IPS-NIHi11 (cell line): Measurements from ENCODE around the gene TGOLN2.
"Not testable (repeated sequence)": the region's sequence is repeated elsewhere in the genome, so short reads cannot be mapped to it uniquely, and the experiment has no call there.

Experiments used
- DNase-seq: peaks from one replicate; pipeline ENCODE4 v3.0.0; 2012; ENCODE audit warnings: mixed read lengths, low spot score

TGOLN2 gene

DNA sequence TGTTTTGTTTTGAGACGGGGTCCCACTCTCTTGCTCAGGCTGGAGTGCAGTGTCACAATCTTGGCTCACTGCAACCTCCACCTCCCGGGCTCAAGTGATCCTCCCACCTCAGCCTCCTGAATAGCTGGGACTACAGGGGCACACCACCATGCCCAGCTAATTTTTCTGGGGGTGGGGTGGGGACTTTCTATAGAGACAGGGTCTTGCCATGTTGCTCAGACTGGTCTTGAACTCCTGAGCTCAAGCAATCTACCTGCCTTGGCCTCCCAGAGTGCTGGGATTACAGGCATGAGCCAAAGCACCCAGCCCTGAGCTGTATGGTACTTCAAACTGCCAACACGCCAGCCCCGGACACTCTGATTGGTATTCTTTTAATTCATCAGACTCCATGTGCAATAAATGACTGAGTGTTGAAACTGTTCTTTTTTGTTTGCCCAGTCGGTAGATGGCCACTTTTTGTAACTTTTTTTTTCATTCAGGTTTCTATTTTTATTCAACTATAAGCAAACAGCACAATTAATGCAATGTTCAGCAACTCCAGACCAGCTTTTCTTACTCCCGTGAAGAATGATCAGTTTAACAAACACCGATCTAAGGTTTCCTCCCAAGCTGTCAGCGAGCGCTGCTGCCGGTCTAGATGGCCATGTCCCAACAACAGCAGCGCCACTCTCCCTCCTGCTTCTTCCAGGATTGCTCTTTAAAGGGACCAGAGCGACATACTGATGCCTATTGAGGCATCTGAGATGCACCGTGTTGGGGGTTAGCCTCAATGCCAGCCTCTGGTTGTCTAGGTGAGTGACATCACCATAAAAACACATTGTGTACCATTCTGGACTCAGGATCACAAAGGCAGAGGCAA is 12.5 kb upstream of the TGOLN2 start:
- no peak for DNase-seq

DNA sequence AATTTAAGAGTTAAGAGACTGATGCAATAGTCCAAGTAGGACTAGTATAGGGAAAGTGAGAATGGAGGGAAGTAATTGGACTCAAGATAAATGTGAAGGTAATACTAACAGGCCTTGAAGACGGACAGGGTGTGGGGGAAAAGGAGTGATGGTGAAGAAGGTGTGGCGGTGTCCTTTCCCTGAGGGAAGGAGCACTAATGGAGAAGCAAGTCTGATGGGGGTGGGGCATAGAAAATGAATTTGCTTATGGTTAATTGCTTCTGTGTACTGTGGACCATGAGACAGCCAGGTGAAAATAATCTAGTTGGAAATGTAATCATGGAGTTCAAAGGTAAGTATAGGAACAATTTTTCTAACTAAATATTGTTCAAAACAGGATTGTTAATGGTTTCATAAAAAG is 7.1 kb upstream of the TGOLN2 start:
- no peak for DNase-seq

DNA sequence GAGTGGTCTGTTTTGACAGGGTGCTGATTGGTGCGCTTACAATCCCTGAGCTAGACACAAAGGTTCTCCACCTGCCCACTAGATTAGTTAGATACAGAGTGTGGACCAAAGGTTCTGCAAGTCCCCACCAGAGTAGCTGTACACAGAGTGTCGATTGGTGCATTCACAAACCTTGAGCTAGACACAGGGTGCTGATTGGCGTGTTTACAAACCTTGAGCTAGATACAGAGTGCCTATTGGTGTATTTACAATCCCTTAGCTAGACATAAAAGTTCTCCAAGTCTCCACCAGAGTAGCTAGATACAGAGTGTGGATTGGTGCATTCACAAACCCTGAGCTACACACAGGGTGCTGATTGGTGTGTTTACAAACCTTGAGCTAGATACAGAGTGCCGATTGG is 6.1 kb upstream of the TGOLN2 start:
- not testable (repeated sequence) for DNase-seq

DNA sequence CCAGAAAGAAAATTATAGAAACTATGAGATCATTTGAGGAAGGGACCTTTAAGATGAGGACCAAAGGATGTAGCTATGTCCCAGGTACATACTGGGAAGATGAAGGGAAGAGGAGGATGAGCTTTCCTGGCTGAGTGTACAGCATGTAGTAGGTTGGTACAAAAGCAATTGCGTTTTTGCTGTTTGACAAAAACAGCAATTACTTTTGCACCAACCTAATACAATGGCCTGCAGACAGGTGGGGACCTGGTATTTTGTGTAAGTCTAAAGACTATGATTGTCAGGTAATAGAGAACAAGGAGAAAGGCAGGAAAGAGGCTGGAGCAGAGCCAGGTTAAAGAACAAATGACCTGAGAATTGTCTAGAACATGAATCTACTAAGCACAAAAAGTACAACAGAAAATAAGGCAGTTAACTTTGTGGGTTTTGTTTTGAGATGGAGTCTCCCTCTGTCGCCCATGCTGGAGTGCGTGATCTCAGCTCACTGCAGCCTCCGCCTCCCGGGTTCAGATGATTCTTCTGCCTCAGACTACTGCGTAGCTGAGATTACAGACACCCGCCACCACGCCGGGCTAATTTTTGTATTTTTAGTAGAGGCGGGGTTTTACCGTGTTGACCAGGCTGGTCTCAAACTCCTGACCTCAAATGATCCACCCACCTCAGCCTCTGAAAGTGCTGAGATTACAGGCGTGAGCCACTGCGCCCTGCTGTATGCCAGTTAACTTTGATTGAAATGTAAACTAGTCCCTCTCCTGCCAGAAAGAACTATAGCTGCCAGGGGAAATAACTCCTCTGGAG is 3.2 kb upstream of the TGOLN2 start:
- DNase-seq: no peak

DNA sequence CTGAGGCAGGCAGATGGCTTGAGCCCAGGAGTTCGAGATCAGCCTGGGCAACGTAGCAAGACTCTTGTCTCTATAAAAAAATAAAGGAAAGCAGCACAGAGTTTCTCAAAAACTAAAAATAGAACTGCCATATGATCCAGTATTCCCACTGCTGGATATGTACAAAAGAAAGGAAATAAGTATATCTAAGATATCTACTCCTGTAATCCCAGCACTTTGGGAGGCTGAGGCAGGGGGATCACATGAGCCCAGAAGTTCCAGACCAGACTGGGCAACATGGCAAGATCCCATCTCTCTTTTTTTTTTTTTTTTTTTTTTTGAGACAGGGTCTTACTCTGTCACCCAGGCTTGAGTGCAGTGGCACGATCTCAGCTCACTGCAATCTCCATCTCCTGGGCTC is 1.9 kb upstream of the TGOLN2 start:
- DNase-seq: not testable (repeated sequence)

DNA sequence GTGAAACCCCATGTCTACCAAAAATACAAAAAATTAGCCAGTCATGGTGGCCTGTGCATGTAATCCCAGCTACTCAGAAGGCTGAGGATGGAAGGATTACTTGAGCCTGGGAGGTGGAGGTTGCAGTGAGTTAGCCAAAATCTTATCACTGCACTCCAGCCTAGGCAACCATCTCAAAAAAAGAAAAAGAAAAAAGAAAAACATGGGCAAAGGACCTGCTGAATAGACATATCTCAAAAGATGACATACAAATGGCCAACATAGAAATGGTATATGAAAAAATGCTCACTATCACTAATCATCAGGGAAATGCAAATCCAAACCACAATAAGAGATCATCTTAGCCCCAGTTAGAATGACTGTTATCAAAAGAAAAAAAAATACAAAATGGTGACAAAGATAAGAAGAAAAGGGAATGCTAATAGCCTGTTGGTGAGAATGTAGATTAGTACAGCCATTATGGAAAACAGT is 1.4 kb upstream of the TGOLN2 start:
- DNase-seq: no peak

DNA sequence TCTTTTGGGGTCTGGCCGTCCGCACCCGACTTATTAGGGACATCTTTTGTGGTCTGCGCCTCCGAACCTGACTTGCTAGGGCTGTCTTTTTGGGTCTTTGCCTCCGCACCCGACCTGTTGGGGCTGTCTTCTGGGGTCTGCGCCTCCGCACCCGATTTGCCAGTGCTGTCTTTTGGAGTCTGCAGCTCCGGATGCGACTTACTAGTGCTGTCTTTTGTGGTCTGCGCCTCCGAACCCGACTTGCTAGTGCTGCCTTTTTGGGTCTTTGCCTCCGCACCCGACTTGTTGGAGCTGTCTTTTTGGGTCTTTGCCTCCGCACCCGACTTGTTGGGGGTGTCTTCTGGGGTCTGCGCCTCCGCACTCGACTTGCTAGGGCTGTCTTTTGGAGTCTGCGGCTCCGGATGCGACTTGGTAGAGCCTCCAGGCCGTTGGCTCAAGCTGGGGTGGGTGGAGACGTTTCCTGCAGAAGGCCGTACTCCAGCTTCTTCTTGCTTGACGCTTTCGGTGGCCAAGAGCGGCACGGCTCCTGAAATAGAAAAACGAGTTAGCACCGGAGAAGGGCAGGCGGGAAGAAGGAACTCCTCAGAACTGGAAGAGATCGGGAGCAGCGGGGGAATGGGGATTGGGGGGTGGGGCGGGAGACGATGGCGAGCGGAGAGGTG is 498 bp downstream of the TGOLN2 start:
- DNase-seq: no peak

DNA sequence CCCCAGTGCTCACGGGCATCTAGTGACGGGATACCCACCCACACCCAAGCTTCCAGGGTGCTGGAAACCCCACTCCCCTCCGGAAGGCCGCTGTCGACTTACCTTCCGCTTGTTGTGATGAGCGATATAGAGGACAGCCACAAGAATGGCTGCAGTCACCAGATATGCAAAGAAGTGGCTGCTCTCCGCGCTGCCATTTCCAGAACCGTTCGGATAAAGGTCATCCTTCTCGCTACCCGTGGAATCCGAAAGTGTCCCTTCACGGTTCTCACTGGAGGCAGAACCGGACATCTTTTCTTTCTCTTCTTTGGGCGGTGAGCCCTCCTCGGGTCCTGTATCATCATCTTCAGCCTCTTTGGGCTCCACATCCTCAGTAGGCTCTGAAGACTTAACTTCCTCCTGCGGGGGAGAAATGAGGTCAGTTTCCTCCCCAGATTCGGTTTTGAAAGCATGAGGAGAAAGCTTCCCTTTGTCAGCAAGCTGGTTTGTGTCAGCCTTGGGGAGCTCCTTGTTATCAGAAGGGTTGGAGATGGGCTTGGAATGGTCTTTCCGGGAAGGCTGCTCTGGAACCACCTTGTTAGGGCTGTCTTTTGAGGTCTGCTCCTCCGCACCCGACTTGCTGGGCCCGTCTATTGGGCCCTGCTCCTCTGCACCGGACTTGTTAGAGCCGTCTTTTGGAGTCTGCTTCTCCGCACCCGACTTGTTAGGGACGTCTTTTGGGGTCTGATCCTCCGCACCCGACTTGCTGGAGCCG is 1.2 kb downstream of the TGOLN2 start:
- DNase-seq: no peak

DNA sequence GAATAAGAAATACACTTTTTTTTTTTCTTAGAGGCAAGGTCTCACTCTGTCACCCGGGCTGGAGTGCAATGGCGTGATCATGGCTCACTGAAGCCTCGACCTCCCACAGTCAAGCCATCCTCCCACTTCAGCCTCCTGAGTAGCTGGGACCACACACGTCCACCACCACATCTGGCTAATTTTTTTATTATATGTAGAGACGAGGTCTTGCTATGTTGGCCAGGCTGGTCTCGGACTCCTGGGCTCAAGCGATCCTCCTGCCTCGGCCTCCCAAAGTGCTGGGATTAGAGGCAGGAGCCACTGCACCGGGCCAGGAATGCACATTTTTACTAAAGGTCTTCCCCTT is 2.4 kb downstream of the TGOLN2 start:
- DNase-seq: no peak

DNA sequence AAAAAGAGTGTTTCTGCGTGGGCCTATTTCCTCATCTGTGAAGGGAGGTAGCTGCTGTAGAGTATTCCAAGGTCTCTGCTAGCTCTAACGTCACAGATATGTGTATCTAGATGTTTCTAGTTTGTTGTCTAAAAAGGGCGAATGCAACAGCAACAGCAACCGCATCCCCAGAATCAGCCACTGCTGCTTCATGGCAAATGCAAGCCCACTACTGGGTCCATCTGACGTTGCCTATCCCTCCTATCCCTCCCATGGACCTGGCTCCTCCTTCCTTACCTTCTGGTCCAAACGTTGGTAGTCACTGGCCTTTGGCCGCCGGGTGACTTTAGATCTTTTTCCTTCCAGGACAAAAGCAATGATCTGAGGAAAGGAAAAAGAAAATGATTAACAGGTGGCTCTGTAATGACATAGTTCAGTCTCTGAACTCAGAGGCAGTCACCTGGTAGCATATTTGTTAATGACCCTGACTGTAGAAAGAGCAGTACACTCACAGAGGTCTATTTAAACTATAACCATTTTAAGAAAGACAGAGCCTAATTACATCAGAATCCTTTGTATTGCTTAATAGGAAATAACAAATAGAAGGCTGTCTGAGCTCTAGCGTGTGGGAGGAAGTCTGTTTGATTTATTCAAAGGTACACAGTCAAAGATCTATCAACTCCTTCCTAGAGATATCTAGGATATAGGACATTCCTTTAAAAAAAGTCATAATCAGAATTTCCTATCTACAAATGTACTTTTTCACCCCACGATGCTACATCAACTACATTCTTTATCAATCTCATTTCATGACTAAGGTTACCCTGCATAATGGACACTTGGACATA is 2.9 kb downstream of the TGOLN2 start:
- DNase-seq: no peak

DNA sequence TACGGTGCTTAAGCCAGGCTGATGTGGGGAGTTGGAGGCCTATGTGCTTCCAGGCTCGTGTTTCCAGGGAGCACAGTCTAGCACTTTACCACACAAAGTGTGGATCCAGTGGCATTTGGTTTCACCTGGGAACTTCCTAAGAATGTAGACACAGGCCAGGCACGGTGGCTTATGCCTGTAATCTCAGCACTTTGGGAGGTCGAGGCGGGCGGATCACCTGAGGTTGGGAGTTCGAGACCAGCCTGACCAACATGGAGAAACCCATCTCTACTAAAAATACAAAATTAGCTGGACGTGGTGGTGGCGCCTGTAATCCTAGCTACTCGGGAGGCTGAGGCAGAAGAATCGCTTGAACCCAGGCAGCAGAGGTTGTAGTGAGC is 3.8 kb downstream of the TGOLN2 start:
- not testable (repeated sequence) for DNase-seq

DNA sequence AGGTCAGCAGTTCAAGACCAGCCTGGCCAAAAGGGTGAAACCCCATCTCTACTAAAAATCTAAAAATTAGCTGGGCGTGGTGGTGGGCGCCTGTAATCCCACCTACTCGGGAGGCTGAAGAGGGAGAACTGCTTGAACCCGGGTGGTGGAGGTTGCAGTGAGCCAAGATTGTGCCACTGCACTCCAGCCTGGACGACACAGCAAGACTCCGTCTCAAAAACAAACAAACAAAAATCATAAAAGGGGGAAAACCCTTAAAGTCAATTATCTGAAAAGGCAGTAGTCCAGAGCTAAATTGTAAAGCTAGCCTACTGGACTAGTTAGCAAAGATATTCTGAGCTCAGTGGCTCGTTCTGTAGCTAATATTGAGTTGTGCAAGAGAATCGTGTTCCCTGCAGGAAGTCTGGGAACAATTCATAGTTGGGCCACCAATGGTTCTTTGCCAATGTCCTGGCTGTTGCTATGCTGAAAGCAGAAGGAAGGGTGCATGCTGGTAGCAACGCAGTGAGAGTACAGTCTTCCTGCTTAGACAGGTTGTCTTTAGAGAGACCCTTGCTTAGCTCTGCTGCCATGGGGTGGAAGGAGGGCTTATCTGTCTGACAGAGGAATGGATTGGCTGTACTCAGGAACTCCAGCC is 4.3 kb downstream of the TGOLN2 start:
- DNase-seq: no peak

DNA sequence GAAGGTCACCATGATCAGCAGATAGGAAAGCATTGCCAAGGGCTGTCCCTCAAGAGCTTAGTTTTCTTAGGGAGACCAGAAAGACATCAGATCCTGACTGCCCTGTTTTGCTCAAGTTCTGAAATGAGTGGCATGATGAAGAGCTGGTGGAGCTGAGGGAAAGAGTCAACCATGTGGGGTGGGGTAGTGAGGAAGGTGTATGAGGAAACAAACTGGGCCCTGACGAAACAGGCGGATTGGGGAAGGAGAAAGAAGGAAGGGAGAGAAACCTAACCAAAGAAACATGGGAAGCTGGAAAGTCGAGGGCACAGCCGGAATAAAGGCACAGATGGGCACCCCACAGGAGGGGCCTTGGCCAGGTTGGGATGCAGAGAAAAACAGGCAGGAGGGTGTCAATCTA is 8.0 kb downstream of the TGOLN2 start:
- no peak for DNase-seq

DNA sequence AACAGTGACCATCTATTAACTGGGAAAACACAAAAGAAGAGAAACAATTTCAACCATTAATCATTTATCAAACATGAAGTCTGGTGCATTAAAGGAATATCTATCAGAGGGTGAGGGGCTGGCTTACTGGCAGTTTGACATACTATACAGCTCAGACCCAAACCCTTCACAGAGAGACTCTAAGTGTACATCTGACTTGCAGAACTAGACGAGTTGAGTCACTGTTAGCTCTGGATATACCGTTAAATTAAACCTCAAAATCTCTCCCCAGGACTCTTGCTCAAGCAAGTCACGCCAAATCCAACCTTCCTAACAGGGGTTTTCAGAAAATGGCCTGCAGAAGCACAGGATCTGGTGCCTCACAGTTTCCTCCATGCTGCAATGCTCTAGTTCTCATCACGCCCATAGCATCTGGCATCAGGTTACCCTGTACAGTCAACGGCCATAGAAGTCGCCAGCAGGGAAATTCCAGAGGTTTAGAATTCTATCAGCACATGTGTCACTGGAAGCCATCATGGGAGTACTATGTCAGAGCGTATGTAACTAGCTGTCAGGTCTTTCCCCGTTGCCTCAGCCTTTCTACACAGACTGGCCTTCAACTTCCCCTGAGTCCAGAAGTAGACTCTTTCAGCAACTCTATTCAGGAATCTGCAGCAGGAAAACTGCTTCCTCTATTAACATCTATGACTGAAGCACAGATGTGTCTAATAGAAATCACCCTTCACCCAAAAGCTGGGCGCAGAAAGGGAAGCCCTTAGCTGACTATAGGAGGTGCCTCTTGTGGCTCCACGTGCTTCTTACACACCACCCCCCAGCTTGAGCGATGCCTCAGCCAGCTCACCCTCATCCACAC is 9.3 kb downstream of the TGOLN2 start:
- DNase-seq: no peak

DNA sequence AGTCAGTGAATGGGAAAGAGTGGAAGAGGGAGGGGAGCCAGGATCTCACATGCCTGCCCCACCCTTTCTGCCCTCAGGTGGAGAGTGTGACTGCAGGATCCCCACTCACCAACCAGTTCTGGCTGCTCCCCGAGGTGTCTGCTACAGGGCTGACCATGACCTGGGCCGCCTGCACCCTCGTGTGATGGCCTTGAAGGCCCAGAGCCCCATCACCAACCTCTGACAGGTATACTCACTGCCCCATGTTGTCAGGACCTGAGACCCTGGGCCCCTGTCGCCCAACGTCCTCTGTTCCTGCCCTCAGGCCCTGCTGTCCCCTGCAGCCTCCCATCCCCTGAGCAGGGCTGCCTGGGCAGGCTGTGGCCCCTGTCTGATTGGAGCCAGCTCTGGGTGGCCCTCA is 11.9 kb downstream of the TGOLN2 start:
- not testable (repeated sequence) for DNase-seq

DNA sequence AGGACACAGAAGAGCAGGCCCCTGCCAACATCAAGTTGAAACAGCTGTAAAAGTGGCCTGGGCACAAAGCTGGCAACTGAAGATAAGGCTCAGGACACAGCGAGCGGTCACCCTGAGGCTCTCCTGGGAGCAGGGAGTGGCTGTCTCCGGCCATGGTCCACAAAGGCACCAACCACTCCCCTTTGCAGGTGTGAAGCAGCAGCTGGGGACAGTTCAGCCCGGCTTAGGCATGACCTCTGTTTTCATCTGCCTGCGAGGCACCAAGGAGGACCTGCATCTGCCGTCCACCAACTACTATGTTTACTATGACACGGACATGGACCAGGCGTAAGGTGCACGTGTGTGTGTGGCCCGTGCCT is 12.9 kb downstream of the TGOLN2 start:
- no peak for DNase-seq

DNA sequence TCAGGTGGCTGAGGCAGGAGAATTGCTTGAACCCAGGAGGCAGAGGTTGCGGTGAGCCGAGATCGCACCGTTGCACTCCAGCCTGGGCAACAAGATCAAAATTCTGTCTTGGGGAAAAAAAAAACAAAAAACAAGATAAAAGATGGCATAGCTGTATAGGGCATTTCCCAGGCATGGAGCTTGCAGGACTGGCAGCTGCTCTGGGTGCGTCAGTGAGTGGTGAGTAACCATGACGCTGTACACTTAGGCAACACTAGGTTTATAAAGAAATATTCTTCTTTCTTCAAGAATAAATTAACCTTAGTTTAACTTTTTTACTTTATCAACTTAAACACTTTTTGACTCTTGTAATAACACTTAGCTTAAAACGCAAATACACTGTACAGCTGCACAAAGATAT is 15.4 kb downstream of the TGOLN2 start:
- no peak for DNase-seq

DNA sequence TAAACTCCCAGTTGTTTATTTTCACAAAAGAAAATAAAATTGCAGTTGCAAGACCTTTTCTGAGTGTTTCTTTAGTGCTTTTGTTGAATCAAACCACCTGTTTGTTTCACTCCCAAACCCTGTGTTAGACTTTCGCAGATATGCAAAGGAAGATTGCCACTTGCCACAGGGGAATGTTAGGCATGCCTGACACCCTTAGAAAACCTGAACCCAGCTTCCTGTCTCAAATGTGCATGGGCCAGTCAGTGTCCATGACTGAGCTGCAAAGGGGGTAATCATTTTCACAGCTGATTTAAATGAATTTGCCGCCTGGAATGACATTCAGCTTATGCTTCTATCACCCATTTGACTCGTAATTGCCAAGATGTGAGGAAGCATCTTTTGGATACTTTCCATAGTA is 17.5 kb downstream of the TGOLN2 start:
- DNase-seq: no peak

DNA sequence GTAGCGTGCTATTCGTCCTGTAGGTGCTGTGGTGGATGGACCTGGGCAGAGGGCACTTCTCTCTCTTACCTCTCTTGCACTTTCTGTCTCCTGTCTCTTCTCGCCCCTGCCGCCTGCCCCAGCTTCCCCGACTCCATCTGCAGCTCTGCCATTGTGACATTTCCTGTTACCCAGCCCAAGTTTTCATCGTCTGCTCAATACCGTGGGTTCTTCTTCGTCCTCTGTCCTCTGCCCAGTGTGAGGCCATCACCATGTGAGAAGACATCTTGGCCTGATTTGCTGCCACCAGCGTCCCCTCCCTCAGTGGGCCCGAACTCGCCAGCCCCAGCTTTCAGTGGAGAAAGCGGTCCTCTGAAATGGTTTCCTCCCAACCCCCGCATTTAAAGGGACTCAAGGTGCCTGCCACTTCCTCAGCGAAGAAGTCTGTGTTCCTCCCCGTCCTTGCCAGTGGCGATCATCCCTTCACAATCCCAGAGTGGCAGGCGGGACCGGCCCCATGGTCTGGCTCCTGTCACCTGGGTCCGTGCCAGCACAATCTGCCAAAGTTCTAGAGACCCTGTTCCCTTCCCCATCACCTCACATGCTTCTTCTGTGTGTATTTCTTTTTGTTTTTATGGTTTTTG is 18.0 kb downstream of the TGOLN2 start:
- no peak for DNase-seq
